ENCODE results near the gene ZSWIM5.
"Not testable (repeated sequence)": the region's sequence is repeated elsewhere in the genome, so short reads cannot be mapped to it uniquely, and the experiment has no call there.

The ZSWIM5 gene

DNA sequence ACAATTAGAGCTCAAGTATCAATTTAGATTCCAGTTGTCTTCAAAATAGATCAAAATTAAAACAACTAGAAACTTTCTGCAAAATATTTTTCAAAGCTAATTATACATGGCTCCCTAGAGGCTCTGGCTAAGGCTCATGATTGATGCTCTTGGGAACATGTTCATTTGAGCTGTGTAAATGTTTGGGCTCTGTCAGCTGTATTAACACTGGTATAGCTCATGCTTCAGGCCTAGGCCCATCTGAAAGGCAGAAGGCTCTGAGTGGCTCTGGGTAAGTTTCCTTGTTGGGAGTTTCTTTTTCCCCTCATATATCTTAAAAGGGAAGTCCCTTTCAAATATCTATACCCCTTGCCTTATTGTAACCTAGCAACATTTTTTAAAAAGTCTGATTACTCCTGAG, 113.1 kb downstream of the ZSWIM5 start:
- no peak for DNase-seq (ENCODE audit: low spot score)

- no peak for DNase-seq (ENCODE audit: low spot score)
These were observed 116.7 kb downstream of the ZSWIM5 start for GRCh38 chr1:45089711-45090110.

- DNase-seq (ENCODE audit: low spot score): no peak
These were observed 121.8 kb downstream of the ZSWIM5 start for GRCh38 chr1:45084562-45084961.

DNA sequence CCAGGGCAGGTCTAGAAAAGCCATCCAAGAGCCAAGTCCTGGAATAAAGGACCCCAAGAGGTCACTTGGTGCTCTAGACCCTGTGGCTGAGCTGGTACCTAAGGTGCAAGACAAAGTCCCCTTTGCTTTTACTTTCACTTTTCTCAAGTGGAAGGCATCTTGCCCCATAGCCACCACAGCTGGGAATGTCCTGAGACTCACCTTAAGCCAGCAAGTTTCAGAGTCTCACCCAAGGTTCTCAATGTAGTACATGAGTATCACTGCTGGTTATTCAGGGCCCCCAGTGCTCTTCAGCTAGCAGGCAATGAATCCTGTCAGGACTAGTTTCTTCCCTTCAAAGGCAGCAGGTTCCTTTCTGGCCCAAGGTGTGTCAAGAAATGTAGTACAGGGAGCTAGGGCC, 126.9 kb downstream of the ZSWIM5 start:
- DNase-seq (ENCODE audit: low spot score): no peak

DNA sequence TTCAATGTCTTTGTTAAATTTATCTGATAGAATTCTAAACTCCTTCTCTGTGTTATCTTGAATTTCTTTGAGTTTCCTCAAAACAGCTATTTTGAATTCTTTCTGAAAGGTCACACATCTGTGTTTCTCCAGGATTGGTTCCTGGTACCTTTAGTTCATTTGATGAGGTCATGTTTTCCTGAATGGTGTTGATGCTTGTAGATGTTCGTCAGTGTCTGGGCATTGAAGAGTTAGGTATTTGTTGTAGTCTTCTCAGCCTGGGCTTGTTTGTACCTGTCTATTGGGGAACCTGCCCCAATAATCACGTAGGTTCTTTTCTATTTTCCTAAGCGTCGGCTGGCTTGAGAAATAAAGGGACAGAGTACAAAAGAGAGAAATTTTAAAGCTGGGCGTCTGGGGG, 129.4 kb downstream of the ZSWIM5 start:
- not testable (repeated sequence) for DNase-seq (ENCODE audit: low spot score)

DNA sequence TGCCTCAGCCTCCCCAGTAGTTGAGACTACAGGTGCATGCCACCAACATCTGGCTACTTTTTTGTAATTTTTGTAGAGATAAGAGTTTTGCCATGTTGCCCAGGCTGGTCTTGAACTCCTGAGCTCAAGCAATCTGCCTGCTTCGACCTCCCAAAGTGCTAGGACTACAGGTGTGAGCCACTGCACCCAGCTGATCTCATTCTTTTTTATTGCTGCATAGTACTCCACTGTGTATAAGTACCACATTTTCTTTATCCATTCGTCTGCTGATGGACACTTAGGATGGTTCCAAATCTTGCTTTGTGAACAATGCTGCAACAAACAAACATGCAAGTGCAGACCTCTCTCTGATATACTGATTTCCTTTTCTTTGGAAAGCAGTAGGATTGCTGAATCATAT, 134.8 kb downstream of the ZSWIM5 start:
- no peak for DNase-seq (ENCODE audit: low spot score)

- DNase-seq (ENCODE audit: low spot score): no peak
These were observed 138.6 kb downstream of the ZSWIM5 start for GRCh38 chr1:45067806-45068205.

DNA sequence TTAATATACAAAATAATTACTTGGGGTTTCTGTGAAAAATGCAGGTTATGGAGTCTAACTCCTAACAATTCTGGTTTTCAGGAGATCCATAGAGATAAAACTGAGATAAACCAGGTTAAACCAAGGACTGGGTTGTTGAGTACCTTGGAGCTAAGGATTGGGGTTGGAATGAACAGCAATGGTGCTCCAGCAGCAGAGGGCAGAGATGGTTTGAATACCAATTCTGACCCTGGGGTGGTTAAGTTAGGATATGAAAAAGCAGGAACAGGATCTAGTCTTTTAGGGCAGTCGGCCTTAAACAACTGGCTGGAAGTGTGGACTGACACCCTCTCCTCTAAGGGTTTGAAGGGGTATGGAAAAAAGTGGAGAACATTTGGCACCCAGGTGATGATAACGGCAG, 141.3 kb downstream of the ZSWIM5 start:
- no peak for DNase-seq (ENCODE audit: low spot score)

DNA sequence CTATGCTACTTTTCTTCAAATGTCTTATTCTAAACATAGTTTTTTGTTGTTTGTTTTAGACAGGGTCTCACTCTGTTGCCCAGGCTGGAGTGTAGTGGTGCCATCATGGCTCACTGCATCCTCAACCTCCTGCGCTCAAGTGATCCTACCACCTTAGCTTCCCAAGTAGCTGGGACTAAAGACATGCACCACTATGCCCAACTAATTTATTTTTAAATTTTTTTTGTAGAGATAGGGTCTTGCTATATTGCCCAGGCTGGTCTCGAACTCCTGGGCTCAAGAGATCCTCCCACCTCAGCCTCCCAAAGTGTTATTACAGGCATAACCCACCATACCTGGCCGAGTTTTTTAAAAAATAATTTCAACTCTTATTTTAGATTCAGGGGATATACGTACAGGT, 143.9 kb downstream of the ZSWIM5 start:
- not testable (repeated sequence) for DNase-seq (ENCODE audit: low spot score)

DNA sequence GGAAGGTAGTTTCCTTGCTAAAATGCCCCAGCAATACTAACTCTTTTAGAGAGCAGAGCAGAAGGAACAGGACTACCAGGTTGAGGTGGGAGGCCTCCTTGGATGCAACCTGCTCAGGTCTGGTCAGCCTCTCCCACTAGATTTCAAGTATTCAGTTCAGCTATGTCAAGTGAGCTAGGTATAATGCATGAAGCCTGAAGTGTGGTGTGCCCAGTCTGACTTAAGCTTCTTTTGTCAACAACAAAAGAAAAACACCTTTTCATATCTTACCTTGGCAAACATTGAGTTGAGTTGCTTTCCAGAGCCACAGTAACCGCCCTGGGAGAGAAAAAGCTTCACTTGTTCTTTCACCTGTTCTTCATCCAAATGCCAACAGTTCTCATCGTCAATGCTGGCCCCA, 146.6 kb downstream of the ZSWIM5 start:
- no peak for DNase-seq (ENCODE audit: low spot score)

DNA sequence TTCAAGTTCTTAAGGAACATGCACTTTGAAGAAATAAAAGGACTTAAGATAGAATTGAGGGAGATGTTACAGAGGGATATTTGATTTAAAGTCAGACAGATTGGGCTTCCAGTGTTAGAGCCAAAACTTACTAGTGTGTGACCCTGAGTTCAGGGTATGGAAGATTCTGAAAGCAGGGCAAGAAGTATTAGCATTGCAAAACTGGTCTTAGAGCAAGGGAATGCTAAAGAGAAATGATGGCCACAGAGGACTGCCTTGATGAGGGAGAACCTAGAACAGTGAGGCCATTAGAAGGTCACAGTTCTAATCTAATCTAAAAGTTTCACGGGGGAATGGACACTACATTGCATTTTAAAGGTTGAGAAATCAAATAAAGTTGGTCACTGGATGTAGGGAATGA, 148.9 kb downstream of the ZSWIM5 start:
- no peak for DNase-seq (ENCODE audit: low spot score)

DNA sequence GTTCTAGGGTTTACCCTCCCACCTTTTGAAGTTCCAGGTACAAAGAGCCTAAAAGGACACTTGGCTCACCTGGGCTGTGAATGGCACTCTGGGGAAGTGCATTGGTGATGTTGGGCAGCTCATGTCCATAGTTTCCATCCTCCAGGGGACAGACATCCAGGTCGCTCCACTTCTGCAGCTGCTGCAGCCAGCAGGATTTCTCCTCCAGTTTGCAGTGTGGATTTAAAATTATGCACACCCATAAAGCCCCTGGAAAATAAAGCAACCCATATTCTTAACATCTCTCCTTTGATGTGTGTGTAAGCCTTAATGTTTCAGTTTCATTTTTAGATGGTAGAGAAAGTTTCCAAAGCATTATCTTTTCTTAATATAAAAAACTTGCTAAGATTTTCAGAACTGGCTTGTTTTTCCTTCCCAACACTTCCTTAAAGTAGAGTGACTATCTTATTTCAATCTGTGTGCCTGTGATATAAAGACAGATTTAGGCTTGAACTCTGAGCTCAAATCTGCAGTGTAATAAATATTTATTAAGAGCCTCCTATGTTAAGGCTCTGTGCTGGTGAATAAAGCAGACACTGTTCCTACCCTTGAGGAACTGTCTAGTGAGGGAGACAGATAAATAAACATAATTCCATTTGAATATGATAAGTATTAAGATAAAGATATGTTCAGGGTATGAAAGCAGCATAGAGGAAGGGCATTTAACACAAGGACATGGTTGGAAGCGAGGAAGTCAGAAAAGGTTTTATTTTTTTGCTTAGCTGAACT, 155.2 kb downstream of the ZSWIM5 start:
- no peak for DNase-seq (ENCODE audit: low spot score)

- DNase-seq (ENCODE audit: low spot score): no peak
These were observed 159.4 kb downstream of the ZSWIM5 start for GRCh38 chr1:45047032-45047431.

DNA sequence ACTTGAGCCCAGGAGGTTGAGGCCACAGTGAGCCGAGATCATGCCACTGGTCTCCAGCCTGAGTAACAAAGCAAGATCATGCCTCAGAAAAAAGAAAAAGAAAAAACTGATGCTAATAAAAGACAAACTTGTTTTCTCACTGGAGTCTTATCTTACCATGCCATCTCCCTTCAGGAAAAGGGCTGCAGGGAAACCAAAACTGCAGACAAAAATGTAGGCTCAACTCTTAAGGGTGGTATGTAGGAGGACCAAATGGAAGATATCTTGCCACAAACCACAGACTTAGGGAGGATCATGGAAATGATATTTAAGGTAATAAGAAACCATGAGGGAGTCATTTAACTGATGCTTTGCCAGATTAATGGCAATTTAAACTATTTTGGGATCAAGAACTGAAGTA, 161.5 kb downstream of the ZSWIM5 start:
- DNase-seq (ENCODE audit: low spot score): no peak

GRCh38 chr1:45043094-45043493, 163.3 kb downstream of the ZSWIM5 start:
- DNase-seq (ENCODE audit: low spot score): no peak

- DNase-seq (ENCODE audit: low spot score): no peak
These were observed 166.1 kb downstream of the ZSWIM5 start for GRCh38 chr1:45040297-45040696.

DNA sequence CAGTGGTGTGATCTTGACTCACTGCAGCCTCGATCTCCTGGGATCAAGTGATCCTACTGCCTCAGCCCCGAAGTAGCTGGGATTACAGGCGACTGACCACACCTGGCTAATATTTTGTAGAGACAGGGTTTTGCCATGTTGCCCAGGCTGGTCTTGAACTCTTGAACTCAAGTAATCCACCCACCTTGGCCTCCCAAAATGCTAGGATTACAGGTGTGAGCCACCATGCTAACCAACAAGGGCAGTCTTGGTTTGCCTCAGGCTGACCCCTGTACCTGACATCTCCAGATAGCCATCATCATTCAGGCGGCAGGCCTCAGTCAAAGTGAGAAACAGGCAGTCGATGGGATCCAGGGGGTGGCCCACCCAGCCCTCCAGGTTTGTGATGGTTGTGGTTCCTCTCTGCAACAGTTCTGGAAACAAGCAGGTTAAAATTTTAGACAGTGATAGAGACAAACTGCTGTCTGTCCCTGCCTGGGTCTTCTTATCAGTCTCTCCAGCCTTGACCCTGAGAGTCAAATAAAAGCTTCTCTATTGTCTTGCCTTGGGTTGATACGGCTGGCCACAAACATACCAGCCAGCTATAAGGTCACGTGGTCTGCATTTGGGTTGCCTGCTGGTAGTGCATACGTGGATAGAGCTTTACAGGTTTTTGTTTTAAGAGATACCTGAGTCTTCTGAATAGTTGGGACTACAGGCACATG, 167.6 kb downstream of the ZSWIM5 start:
- DNase-seq (ENCODE audit: low spot score): peak; percentile 16

- no peak for DNase-seq (ENCODE audit: low spot score)
These were observed 168.2 kb downstream of the ZSWIM5 start for GRCh38 chr1:45038240-45038639.

DNA sequence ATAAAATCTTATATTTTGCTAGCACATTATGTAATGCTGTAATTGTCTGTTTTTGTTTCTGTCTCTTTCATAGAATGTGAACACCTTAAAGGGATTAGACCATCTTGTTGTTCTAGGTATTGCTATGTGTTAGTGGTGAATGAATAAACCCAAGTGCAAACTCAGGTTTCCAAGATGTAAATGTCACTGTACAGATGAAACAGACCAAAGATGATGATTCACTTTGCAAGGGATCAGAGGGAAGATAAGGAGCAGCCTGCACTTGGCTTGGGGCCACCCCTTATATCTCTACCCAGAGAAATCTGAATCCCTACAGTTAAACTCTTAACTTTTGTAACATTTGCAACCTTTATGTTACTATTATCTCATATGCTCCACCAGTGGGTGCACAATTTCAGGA, 168.9 kb downstream of the ZSWIM5 start:
- peak; percentile 65 for DNase-seq (ENCODE audit: low spot score)

- peak; percentile 77 for DNase-seq (ENCODE audit: low spot score)
These were observed 170.6 kb downstream of the ZSWIM5 start for GRCh38 chr1:45035631-45036301.

DNA sequence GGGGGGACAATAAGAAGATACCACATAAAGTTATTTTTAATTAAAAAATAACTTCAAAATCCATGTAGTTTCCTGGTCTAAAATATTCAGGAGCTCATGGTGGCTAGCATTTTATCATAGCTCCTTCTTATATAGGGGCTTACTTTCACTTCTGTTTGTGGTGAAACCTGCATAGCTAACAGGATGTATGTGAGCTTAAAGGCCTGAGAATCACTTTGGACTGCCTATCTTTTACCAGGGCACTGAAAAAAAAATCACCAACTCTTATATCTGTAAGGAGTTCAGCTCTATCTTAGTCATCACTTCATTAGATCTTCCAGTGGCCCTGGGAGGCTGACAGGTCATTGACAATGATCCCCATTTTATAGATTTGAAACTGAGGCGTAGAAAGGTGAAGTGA, 173.0 kb downstream of the ZSWIM5 start:
- no peak for DNase-seq (ENCODE audit: low spot score)

GRCh38 chr1:45032837-45033236, 173.6 kb downstream of the ZSWIM5 start:
- no peak for DNase-seq (ENCODE audit: low spot score)

DNA sequence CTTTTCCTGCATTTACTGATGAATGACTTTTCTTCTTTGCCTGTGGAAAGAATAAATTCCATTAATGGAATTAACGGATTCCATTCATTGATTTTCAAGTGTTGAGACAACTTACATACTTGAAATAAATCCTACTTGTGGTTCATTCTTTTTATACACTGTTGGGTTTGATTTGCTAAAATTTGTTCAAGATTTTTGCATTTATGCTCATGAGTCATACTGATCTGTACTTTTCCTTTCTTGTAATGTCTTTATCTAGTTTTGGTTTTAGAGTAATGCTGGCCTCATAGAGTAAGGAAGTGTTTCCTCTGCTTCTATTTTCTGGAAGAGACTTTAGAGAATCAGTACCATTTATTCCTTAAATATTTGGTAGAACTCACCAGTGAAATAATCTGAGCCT, 180.0 kb downstream of the ZSWIM5 start:
- no peak for DNase-seq (ENCODE audit: low spot score)

Data from hematopoietic multipotent progenitor cell treated with erythropoietin and hydrocortisone succinate and interleukin-3 and kit ligand, for 15 days (in vitro differentiated cells).